ENCODE measurements around the gene TENT4B.
A peak's percentile ranks its signal among the peaks of the same experiment; 100 is the strongest.

The TENT4B gene

DNA sequence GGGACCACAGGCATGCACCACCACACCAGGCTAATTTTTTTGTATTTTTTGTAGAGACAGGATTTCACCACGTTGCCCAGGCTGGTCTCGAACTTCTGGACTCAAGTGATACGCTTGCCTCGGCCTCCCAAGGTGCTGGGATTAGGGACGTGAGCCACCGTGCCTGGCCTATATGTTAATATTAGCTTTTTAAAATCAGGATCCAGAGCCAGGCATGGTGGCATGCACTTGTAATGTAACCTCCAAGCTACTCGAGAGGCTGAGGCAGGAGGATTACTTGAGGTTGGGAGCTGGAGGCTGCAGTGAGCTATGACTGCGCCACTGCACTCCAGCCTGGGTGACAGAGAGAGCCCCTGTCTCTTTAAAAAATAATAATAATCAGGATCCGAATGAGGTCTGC is 104.8 kb downstream of the TENT4B start:
- peak; percentile 14 to 43 for DNase-seq
- Histone ChIP-seq H3K36me3 (no peaks in the 10 kb centered on the region), H3K4me1 (peaks cover 0 to 16% (median 11%) of the 10 kb centered on the region in 4 donors), H3K27me3 (no peaks in the 10 kb centered on the region), H3K9me3 (no peaks in the 10 kb centered on the region), H3K27ac (no peak overlapping the region), H3K4me3 (no peak overlapping the region)
- TF ChIP-seq, protein P1, sequence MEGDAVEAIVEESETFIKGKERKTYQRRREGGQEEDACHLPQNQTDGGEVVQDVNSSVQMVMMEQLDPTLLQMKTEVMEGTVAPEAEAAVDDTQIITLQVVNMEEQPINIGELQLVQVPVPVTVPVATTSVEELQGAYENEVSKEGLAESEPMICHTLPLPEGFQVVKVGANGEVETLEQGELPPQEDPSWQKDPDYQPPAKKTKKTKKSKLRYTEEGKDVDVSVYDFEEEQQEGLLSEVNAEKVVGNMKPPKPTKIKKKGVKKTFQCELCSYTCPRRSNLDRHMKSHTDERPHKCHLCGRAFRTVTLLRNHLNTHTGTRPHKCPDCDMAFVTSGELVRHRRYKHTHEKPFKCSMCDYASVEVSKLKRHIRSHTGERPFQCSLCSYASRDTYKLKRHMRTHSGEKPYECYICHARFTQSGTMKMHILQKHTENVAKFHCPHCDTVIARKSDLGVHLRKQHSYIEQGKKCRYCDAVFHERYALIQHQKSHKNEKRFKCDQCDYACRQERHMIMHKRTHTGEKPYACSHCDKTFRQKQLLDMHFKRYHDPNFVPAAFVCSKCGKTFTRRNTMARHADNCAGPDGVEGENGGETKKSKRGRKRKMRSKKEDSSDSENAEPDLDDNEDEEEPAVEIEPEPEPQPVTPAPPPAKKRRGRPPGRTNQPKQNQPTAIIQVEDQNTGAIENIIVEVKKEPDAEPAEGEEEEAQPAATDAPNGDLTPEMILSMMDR (IDR thresholded peaks at IDR 0.05): no peak
- intact Hi-C loops (cut with DNase I; ENCODE audit: low total_unique reads): no loop called here

GRCh38 chr16:50259334-50260205 is 106.5 kb downstream of the TENT4B start:
- Histone ChIP-seq H3K36me3 (no peaks in the 10 kb centered on the region), H3K9me3 (no peaks in the 10 kb centered on the region), H3K27me3 (no peaks in the 10 kb centered on the region), H3K4me1 (peaks cover 0 to 16% (median 11%) of the 10 kb centered on the region in 4 donors), H3K27ac (no peak overlapping the region), H3K4me3 (peak overlapping the region in 1 of 2 donors; percentile 25)
- TF ChIP-seq, protein P1 (IDR thresholded peaks at IDR 0.05): no peak
- DNase-seq: peak; percentile 79 to 86
- intact Hi-C loops (cut with DNase I; ENCODE audit: low total_unique reads): no loop called here

DNA sequence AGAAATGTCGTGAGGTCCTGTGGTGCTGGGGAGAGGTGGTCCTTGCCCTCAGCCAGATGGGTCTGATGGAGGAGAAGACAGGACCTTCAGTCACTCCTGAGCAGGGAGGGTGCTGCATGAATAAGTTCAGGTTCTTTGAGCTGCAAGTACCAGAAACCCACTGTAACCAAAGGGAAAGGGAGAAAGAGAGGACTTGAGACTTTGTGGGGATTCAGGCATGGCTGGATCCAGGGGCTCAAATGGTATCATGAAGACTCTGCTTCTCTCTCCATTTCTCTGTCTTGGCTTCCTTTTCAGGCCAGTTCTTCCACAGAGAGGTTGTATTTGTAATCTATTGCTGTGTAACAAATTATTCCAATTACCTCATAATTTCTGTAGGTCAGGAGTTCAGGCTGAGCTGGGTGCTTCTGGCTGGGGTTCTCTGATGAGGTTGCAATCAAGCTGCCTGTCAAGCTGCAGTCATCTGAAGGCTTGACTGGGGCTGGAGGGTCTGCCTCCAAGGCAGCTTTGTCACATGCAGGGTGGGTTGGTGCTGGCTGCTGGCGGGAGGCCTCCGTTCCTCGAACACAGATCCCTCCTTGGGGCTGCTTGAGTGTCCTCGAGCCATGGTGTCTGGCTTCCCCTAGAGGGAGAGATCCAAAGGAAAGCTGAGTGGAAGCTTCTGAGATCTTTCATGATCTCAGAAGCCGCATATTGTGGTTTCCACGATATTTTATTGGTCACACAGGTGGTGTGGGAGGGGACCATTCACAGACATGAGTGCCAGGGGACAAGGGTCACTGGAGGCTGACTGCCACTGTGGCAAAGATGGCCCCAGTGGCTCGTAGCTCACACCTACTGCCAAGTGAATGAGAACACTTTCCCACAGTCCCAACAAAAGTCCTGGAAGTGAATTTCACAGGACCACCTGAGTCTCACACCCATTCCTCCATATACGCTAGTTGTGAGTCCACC is 107.4 kb downstream of the TENT4B start:
- no peaks in the 10 kb centered on the region for H3K9me3 ChIP-seq
- H3K36me3 ChIP-seq: no peaks in the 10 kb centered on the region
- TF ChIP-seq, protein P1 (IDR thresholded peaks at IDR 0.05): no peak
- DNase-seq: peak; percentile 8 to 51
- no peak overlapping the region for H3K4me3 ChIP-seq
- H3K27ac ChIP-seq: no peak overlapping the region
- H3K4me1 ChIP-seq: peaks cover 0 to 16% (median 11%) of the 10 kb centered on the region in 4 donors
- no peaks in the 10 kb centered on the region for H3K27me3 ChIP-seq
- intact Hi-C loops (cut with DNase I; ENCODE audit: low total_unique reads): no loop called here

DNA sequence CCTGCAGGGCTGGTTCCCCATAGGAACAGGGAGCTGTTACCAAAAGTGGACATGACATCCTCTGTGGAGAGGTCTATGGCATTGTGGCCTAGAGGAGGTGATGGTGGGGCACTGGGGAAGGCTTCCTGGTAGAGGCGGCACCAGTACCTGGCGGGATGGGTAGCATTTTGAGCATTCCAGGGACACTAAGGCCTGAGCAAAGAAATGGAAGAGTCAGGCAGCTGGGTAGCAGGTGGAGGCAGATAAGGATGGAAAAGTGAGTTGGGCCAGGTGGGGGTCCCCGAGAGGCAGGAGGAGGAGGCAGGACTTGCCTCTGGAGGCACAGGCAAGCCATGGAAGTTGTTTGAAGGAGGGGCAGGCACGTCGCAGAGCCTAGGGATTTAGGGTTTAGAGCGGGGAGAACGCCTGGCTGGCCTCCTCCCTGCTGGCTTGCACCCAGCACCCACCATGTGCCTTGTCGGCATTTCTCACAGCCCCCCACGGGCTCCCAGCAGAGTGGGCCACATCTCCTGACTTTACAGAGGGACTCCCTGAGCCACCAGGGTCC is 108.1 kb downstream of the TENT4B start:
- no peak overlapping the region for H3K27ac ChIP-seq
- H3K9me3 ChIP-seq: no peaks in the 10 kb centered on the region
- peaks cover 0 to 22% (median 17%) of the 10 kb centered on the region in 4 donors for H3K4me1 ChIP-seq
- peak; percentile 14 to 44 for DNase-seq
- intact Hi-C loops (cut with DNase I; ENCODE audit: low total_unique reads): no loop called here
- TF ChIP-seq, protein P1 (IDR thresholded peaks at IDR 0.05): no peak
- H3K4me3 ChIP-seq: no peak overlapping the region
- H3K36me3 ChIP-seq: no peaks in the 10 kb centered on the region
- no peaks in the 10 kb centered on the region for H3K27me3 ChIP-seq

GRCh38 chr16:50261707-50262235 is 108.7 kb downstream of the TENT4B start:
- intact Hi-C loops (cut with DNase I; ENCODE audit: low total_unique reads): no loop called here
- TF ChIP-seq, protein P1 (IDR thresholded peaks at IDR 0.05): no peak
- no peaks in the 10 kb centered on the region for H3K27me3 ChIP-seq
- no peaks in the 10 kb centered on the region for H3K9me3 ChIP-seq
- no peaks in the 10 kb centered on the region for H3K36me3 ChIP-seq
- no peak overlapping the region for H3K27ac ChIP-seq
- DNase-seq: peak; percentile 32 to 65
- peaks cover 0 to 28% (median 22%) of the 10 kb centered on the region in 4 donors for H3K4me1 ChIP-seq
- no peak overlapping the region for H3K4me3 ChIP-seq
